HepG2 (cell line): ENCODE data around the gene TGFA. TPM values are rescaled to one million over a fixed set of nuclear protein-coding genes. Genes with fewer than 3 reads are reported as not detected.
A peak's percentile ranks its signal among the peaks of the same experiment; 100 is the strongest.

Experiments used
- CC2D1A ChIP-seq: sonication (generic); formaldehyde crosslinking; IDR thresholded peaks from 2 replicates; pipeline ENCODE4 v1.8.1; 2023; ENCODE audit warnings: mild to moderate bottlenecking, missing genetic modification reagents
- E2F2 ChIP-seq: sonication (generic); formaldehyde crosslinking; IDR thresholded peaks from 2 replicates; pipeline ENCODE4 v1.4.0; 2020; ENCODE audit warnings: missing genetic modification reagents, borderline replicate concordance
- FOXA3 ChIP-seq: IDR thresholded peaks from 2 replicates; pipeline ENCODE4 v1.6.1; 2016; ENCODE audit warnings: missing genetic modification reagents, missing compliant biosample characterization
- FOXK2 ChIP-seq: fragments of 450-650 bp; IDR thresholded peaks from 2 replicates; pipeline ENCODE4 v1.6.1; 2016
- MTA1 ChIP-seq: sonication (generic); formaldehyde crosslinking; IDR thresholded peaks from 2 replicates; pipeline ENCODE4 v1.4.0; 2020; ENCODE audit warnings: missing genetic modification reagents, mild to moderate bottlenecking, borderline replicate concordance
- NFE2L1 ChIP-seq: sonication (generic); formaldehyde crosslinking; IDR thresholded peaks from 2 replicates; pipeline ENCODE4 v1.4.0; 2020; ENCODE audit warnings: missing genetic modification reagents, mild to moderate bottlenecking, borderline replicate concordance
- PRDM4 ChIP-seq: sonication (generic); formaldehyde crosslinking; IDR thresholded peaks from 2 replicates; pipeline ENCODE4 v1.9.0; 2021; ENCODE audit warnings: missing genetic modification reagents, borderline replicate concordance
- RXRB ChIP-seq: IDR thresholded peaks from 2 replicates; pipeline ENCODE4 v1.6.1; 2016; ENCODE audit warnings: borderline replicate concordance, missing genetic modification reagents, missing compliant biosample characterization
- SETDB1 ChIP-seq: sonication (generic); formaldehyde crosslinking; IDR thresholded peaks from 2 replicates; pipeline ENCODE4 v1.5.1; 2020; ENCODE audit warnings: missing genetic modification reagents, mild to moderate bottlenecking, borderline replicate concordance
- SIX1 ChIP-seq: sonication (generic); formaldehyde crosslinking; IDR thresholded peaks from 2 replicates; pipeline ENCODE4 v1.4.0; 2020; ENCODE audit warnings: missing genetic modification reagents, borderline replicate concordance
- SMARCC2 ChIP-seq: fragments of 450-650 bp; IDR thresholded peaks from 2 replicates; pipeline ENCODE4 v1.6.1; 2017; ENCODE audit warnings: antibody characterized with exemption, mild to moderate bottlenecking
- SNAPC4 ChIP-seq: sonication (generic); formaldehyde crosslinking; IDR thresholded peaks from 2 replicates; pipeline ENCODE4 v1.4.0; 2020; ENCODE audit warnings: mild to moderate bottlenecking, missing genetic modification reagents
- TGIF2 ChIP-seq: IDR thresholded peaks from 2 replicates; pipeline ENCODE4 v1.6.1; 2016; ENCODE audit warnings: control low read depth, missing compliant biosample characterization
- USF2 ChIP-seq, 2 experiments: sonication (generic) in 1 of 2; formaldehyde crosslinking in 1 of 2; IDR thresholded peaks; 2 replicates each; pipeline versions ENCODE4 v1.5.1 to v1.6.1; 2011 to 2020; ENCODE audit warnings: borderline replicate concordance in 1 of 2, low read depth in 1 of 2, low read length in 1 of 2, mild to moderate bottlenecking in 1 of 2, missing genetic modification reagents in 1 of 2, moderate library complexity in 1 of 2
- ZKSCAN1 ChIP-seq: fragments of 150-350 bp; IDR thresholded peaks from 2 replicates; pipeline ENCODE4 v1.6.1; 2014; ENCODE audit warnings: low read length
- ZNF292 ChIP-seq: sonication (generic); formaldehyde crosslinking; IDR thresholded peaks from 2 replicates; pipeline ENCODE4 v1.8.1; 2022; ENCODE audit warnings: mild to moderate bottlenecking, low read depth, missing genetic modification reagents, borderline replicate concordance
- ZNF563 ChIP-seq: sonication (generic); formaldehyde crosslinking; IDR thresholded peaks from 2 replicates; pipeline ENCODE4 v1.8.0; 2022; ENCODE audit warnings: mild to moderate bottlenecking, moderate library complexity, missing genetic modification reagents
- ZNF564 ChIP-seq: sonication (generic); formaldehyde crosslinking; IDR thresholded peaks from 2 replicates; pipeline ENCODE4 v1.8.1; 2023; ENCODE audit warnings: mild to moderate bottlenecking, missing genetic modification reagents
- ZNF652 ChIP-seq: IDR thresholded peaks from 2 replicates; pipeline ENCODE4 v1.6.1; 2016; ENCODE audit warnings: low read depth, borderline replicate concordance
- ZSCAN25 ChIP-seq: sonication (generic); formaldehyde crosslinking; IDR thresholded peaks from 2 replicates; pipeline ENCODE4 v1.8.0; 2022; ENCODE audit warnings: mild to moderate bottlenecking, missing genetic modification reagents
- polyA plus RNA-seq, 8 experiments: library from polyadenylated mRNA; depleted of rRNA in 3 of 8; stranded (reverse) in 7 of 8; unstranded in 1 of 8; fragments of >200 nt; fragmentation: Illumina TruSeq in 4 of 8; extraction: Trizol in 4 of 8; gene quantifications; 2 replicates each; pipeline versions ENCODE4 v1.2.1 to v1.2.3, GENCODE V29; 2011 to 2016; ENCODE audit warnings: low read depth in 4 of 8, missing spikeins in 1 of 8, mixed read lengths in 1 of 8; ENCODE audit not compliant: insufficient read depth in 1 of 8
- total RNA-seq, 5 experiments: library from RNA; depleted of rRNA; stranded (reverse); fragments of >200 nt; fragmentation: Illumina TruSeq; extraction: Trizol; gene quantifications; 2 replicates each; pipeline ENCODE4 v1.2.3, GENCODE V29; 2016; ENCODE audit warnings: low read depth in 1 of 5

The TGFA gene
- total and polyA plus RNA-seq, 2 of the 13 experiments (the other 11 are each of a cell fraction or from before 2014, with no cell fraction given): 7.8 to 15.3 TPM

GRCh38 chr2:70525032-70525431, 28.6 kb downstream of the TGFA start (continued):
- TF ChIP-seq SNAPC4 (CRISPR knock-in tag): no peak
- TF ChIP-seq RXRB (CRISPR knock-in tag): peak; percentile 97
- TF ChIP-seq CC2D1A (CRISPR knock-in tag): no peak
- TF ChIP-seq MTA1 (CRISPR knock-in tag): 0 out of 2 replicates have a peak, but pooled peaks have one; percentile 37
- TF ChIP-seq PRDM4 (CRISPR knock-in tag): no peak
- TF ChIP-seq ZKSCAN1: no peak
- TF ChIP-seq SETDB1 (CRISPR knock-in tag): no peak
- TF ChIP-seq FOXA3: peak; percentile 76
- no peak for TF ChIP-seq SIX1
- no peak for TF ChIP-seq FOXK2
- no peak for TF ChIP-seq ZNF292 (CRISPR knock-in tag)
- TF ChIP-seq NFE2L1 (CRISPR knock-in tag): no peak
- TF ChIP-seq TGIF2 (CRISPR knock-in tag): no peak
- TF ChIP-seq E2F2: no peak
- no peak for TF ChIP-seq ZNF652
- TF ChIP-seq SMARCC2: no peak
- no peak for TF ChIP-seq ZNF564 (CRISPR knock-in tag)
- no peak for TF ChIP-seq ZNF563 (CRISPR knock-in tag)
- TF ChIP-seq USF2 (IDR thresholded peaks at IDR 0.05; ENCODE audit: low read depth, low read length): no peak
- no peak for TF ChIP-seq USF2 (CRISPR knock-in tag; IDR thresholded peaks at IDR 0.05; ENCODE audit: borderline replicate concordance)
- TF ChIP-seq ZSCAN25 (CRISPR knock-in tag): peak; percentile 98
